ENCODE measurements around the gene TELO2.

Gene TELO2

GRCh38 chr16:1454561-1454960, 38.6 kb upstream of the TELO2 start:
- peaks cover 0 to 92% (median 15%) of the 10 kb centered on the region in 11 experiments; a peak in 14 of 22 replicates for H4K20me1 ChIP-seq
- H3K4me2 ChIP-seq, result peak overlapping the region in 9 of 11 experiments; percentile 45 to 87 (median 74); a peak in 18 of 22 replicates
- peaks cover 75 to 98% (median 90%) of the 10 kb centered on the region in 11 experiments for H3K36me3 ChIP-seq
- H3K27me3 ChIP-seq, result no peaks in the 10 kb centered on the region
- H3K4me1 ChIP-seq, result peaks cover 12 to 65% (median 58%) of the 10 kb centered on the region in 10 experiments; a peak in 19 of 20 replicates
- H3K27ac ChIP-seq, result peak overlapping the region in 9 of 11 experiments; percentile 40 to 91 (median 73); a peak in 18 of 22 replicates
- no peak for TF ChIP-seq Cebpa-rat (IDR thresholded peaks at IDR 0.05)
- no peaks in the 10 kb centered on the region for H3K9me3 ChIP-seq (replicated peaks in 1 of 11)
- H3K4me3 ChIP-seq, result peak overlapping the region in 2 of 10 experiments; percentile 0 to 29; a peak in 2 of 20 replicates
- peak overlapping the region in 10 of 11 experiments; percentile 15 to 70 (median 60); a peak in 17 of 22 replicates for H3K9ac ChIP-seq

- H3K4me2 ChIP-seq, result peak overlapping the region in 9 of 11 experiments; percentile 45 to 87 (median 74); a peak in 16 of 22 replicates
- peak overlapping the region in 8 of 11 experiments; percentile 17 to 70 (median 58); a peak in 10 of 22 replicates for H3K9ac ChIP-seq
- H4K20me1 ChIP-seq, result peaks cover 0 to 92% (median 21%) of the 10 kb centered on the region in 11 experiments; a peak in 14 of 22 replicates
- TF ChIP-seq Cebpa-rat (IDR thresholded peaks at IDR 0.05), result no peak
- H3K9me3 ChIP-seq (replicated peaks in 1 of 11), result no peaks in the 10 kb centered on the region
- peaks cover 20 to 74% (median 68%) of the 10 kb centered on the region in 10 experiments for H3K4me1 ChIP-seq
- peak overlapping the region in 7 of 11 experiments; percentile 11 to 91 (median 73); a peak in 11 of 22 replicates for H3K27ac ChIP-seq
- no peak overlapping the region for H3K4me3 ChIP-seq
- H3K36me3 ChIP-seq, result peaks cover 74 to 97% (median 87%) of the 10 kb centered on the region in 11 experiments
- H3K27me3 ChIP-seq, result no peaks in the 10 kb centered on the region
Observed at GRCh38 chr16:1455190-1456171, 37.7 kb upstream of the TELO2 start.

GRCh38 chr16:1456951-1457350, 36.2 kb upstream of the TELO2 start:
- peaks cover 0 to 97% (median 23%) of the 10 kb centered on the region in 11 experiments; a peak in 14 of 22 replicates for H4K20me1 ChIP-seq
- H3K4me3 ChIP-seq, result no peak overlapping the region
- no peaks in the 10 kb centered on the region for H3K27me3 ChIP-seq
- no peaks in the 10 kb centered on the region for H3K9me3 ChIP-seq (replicated peaks in 1 of 11)
- H3K4me1 ChIP-seq, result peaks cover 20 to 82% (median 78%) of the 10 kb centered on the region in 10 experiments
- peak overlapping the region in 6 of 11 experiments; percentile 16 to 91 (median 88); a peak in 11 of 22 replicates for H3K27ac ChIP-seq
- peak overlapping the region in 7 of 11 experiments; percentile 14 to 94 (median 90); a peak in 11 of 22 replicates for H3K4me2 ChIP-seq
- peaks cover 74 to 97% (median 87%) of the 10 kb centered on the region in 11 experiments for H3K36me3 ChIP-seq
- peak overlapping the region in 7 of 11 experiments; percentile 16 to 80 (median 58); a peak in 9 of 22 replicates for H3K9ac ChIP-seq
- TF ChIP-seq Cebpa-rat (IDR thresholded peaks at IDR 0.05), result no peak

GRCh38 chr16:1457489-1458245, 35.5 kb upstream of the TELO2 start:
- Histone ChIP-seq H3K9me3 (replicated peaks in 1 of 11) (no peaks in the 10 kb centered on the region), H3K4me1 (peaks cover 20 to 82% (median 78%) of the 10 kb centered on the region in 10 experiments), H3K4me2 (peak overlapping the region in 10 of 11 experiments; percentile 61 to 94 (median 84); a peak in 20 of 22 replicates), H3K27ac (peak overlapping the region in 8 of 11 experiments; percentile 23 to 91 (median 82); a peak in 16 of 22 replicates), H4K20me1 (peaks cover 0 to 98% (median 24%) of the 10 kb centered on the region in 11 experiments; a peak in 14 of 22 replicates), H3K9ac (peak overlapping the region in 9 of 11 experiments; percentile 3 to 80 (median 58); a peak in 16 of 22 replicates), H3K36me3 (peaks cover 73 to 97% (median 87%) of the 10 kb centered on the region in 11 experiments), H3K27me3 (no peaks in the 10 kb centered on the region), H3K4me3 (peak overlapping the region in 3 of 10 experiments; percentile 13 to 27 (median 25); a peak in 3 of 20 replicates)
- no peak for TF ChIP-seq Cebpa-rat (IDR thresholded peaks at IDR 0.05)

GRCh38 chr16:1458336-1458976, 34.7 kb upstream of the TELO2 start:
- peak in 3 of 11 experiments; percentile 36 to 78 (median 37); a peak in 3 of 22 replicates for TF ChIP-seq Cebpa-rat (IDR thresholded peaks at IDR 0.05)
- peaks cover 0 to 100% (median 31%) of the 10 kb centered on the region in 11 experiments; a peak in 14 of 22 replicates for H4K20me1 ChIP-seq
- H3K4me2 ChIP-seq, result peak overlapping the region; percentile 46 to 94 (median 83); a peak in 21 of 22 replicates

GRCh38 chr16:1458977-1459341, 34.2 kb upstream of the TELO2 start:
- TF ChIP-seq Cebpa-rat (IDR thresholded peaks at IDR 0.05), result no peak
- Histone ChIP-seq H3K36me3 (peaks cover 73 to 97% (median 87%) of the 10 kb centered on the region in 11 experiments), H3K4me2 (peak overlapping the region; percentile 46 to 94 (median 83); a peak in 21 of 22 replicates), H3K9ac (peak overlapping the region; percentile 6 to 80 (median 56); a peak in 19 of 22 replicates), H3K27ac (peak overlapping the region in 9 of 11 experiments; percentile 27 to 91 (median 77); a peak in 17 of 22 replicates), H3K27me3 (no peaks in the 10 kb centered on the region), H3K4me1 (peaks cover 20 to 76% (median 70%) of the 10 kb centered on the region in 10 experiments), H4K20me1 (peaks cover 0 to 100% (median 36%) of the 10 kb centered on the region in 11 experiments; a peak in 15 of 22 replicates), H3K4me3 (no peak overlapping the region), H3K9me3 (replicated peaks in 1 of 11) (no peaks in the 10 kb centered on the region)

More at GRCh38 chr16:1458336-1458976, 34.7 kb upstream of the TELO2 start:
- Histone ChIP-seq H3K4me1 (peaks cover 20 to 81% (median 75%) of the 10 kb centered on the region in 10 experiments), H3K27ac (peak overlapping the region in 8 of 11 experiments; percentile 64 to 91 (median 82); a peak in 17 of 22 replicates), H3K36me3 (peaks cover 73 to 97% (median 87%) of the 10 kb centered on the region in 11 experiments), H3K9ac (peak overlapping the region in 10 of 11 experiments; percentile 35 to 80 (median 57); a peak in 18 of 22 replicates), H3K9me3 (replicated peaks in 1 of 11) (no peaks in the 10 kb centered on the region), H3K27me3 (no peaks in the 10 kb centered on the region), H3K4me3 (peak overlapping the region in 3 of 10 experiments; percentile 13 to 27 (median 25); a peak in 1 of 20 replicates)

- H3K36me3 ChIP-seq, result peaks cover 73 to 97% (median 87%) of the 10 kb centered on the region in 11 experiments
- peak overlapping the region in 9 of 11 experiments; percentile 32 to 80 (median 58); a peak in 15 of 22 replicates for H3K9ac ChIP-seq
- peak overlapping the region; percentile 29 to 94 (median 83); a peak in 20 of 22 replicates for H3K4me2 ChIP-seq
- H3K9me3 ChIP-seq (replicated peaks in 1 of 11), result no peaks in the 10 kb centered on the region
- peaks cover 20 to 66% (median 60%) of the 10 kb centered on the region in 10 experiments for H3K4me1 ChIP-seq
- no peaks in the 10 kb centered on the region for H3K27me3 ChIP-seq
- peak overlapping the region in 8 of 11 experiments; percentile 64 to 91 (median 82); a peak in 17 of 22 replicates for H3K27ac ChIP-seq
- no peak overlapping the region for H3K4me3 ChIP-seq
- peaks cover 0 to 100% (median 46%) of the 10 kb centered on the region in 11 experiments; a peak in 15 of 22 replicates for H4K20me1 ChIP-seq
- TF ChIP-seq Cebpa-rat (IDR thresholded peaks at IDR 0.05), result no peak
Observed at GRCh38 chr16:1459967-1460366, 33.2 kb upstream of the TELO2 start.
